Activated CD8-positive, alpha-beta T cell treated with anti-CD3 and anti-CD28 coated beads for 36 hours (primary cell): ENCODE results near the gene SPATA13. TPM values are rescaled to one million over a fixed set of nuclear protein-coding genes. Genes with fewer than 3 reads are reported as not detected.

Experiments
- ATAC-seq: fragments of 200-7000 bp; cut with Tn5 transposase; one replicate; pipeline ENCODE4 v1.10.0; 2021; ENCODE audit warnings: mild to moderate bottlenecking, moderate library complexity
- CTCF ChIA-PET: fragments of 350-600 bp; sonication (Branson Sonifier 250); formaldehyde crosslinking; loops from one replicate; lab custom pipeline; 2021; ENCODE audit warnings: antibody characterized with exemption; lab: Charles Lee
- POLR2A ChIA-PET: fragments of 350-600 bp; sonication (Branson Sonifier 250); formaldehyde crosslinking; loops from one replicate; lab custom pipeline; 2021; ENCODE audit warnings: antibody characterized with exemption; lab: Charles Lee
- DNase-seq: peaks from one replicate; pipeline ENCODE4 v3.0.0-alpha.2; 2020
- H3K27ac Mint-ChIP-seq: one replicate; pipeline ENCODE4 v1.8.0; 2021; ENCODE audit warnings: mild to moderate bottlenecking, mixed read lengths
- H3K27me3 Mint-ChIP-seq: one replicate; pipeline ENCODE4 v1.8.0; 2021; ENCODE audit warnings: mixed read lengths
- H3K36me3 Mint-ChIP-seq: one replicate; pipeline ENCODE4 v1.8.0; 2021; ENCODE audit warnings: low read depth, mixed read lengths
- H3K4me1 Mint-ChIP-seq: one replicate; pipeline ENCODE4 v1.8.0; 2021; ENCODE audit warnings: low read depth, mixed read lengths
- H3K4me3 Mint-ChIP-seq: one replicate; pipeline ENCODE4 v1.8.0; 2021; ENCODE audit warnings: mild to moderate bottlenecking, moderate library complexity, mixed read lengths
- H3K9me3 Mint-ChIP-seq: one replicate; pipeline ENCODE4 v1.8.0; 2021; ENCODE audit warnings: mixed read lengths
- CTCF ChIP-seq: fragments of 200-600 bp; IDR thresholded peaks from one replicate; pipeline ENCODE4 v1.8.0; 2022; ENCODE audit warnings: antibody characterized with exemption, mild to moderate bottlenecking
- intact Hi-C: fragments of 100-400 bp; cut with micrococcal nuclease; formaldehyde crosslinking; loops from one replicate; pipeline ENCODE4 v1.10.0; 2022
- total RNA-seq, 2 experiments: library from RNA; stranded (reverse); gene quantifications; one replicate each; pipeline ENCODE4 v1.2.3, GENCODE V29; 2021

The SPATA13 gene
- total RNA-seq, 2 experiments from 2014 or later, result 47.0 to 47.4 TPM

- H3K36me3 Mint-ChIP-seq, result peaks cover 63% of the 10 kb centered on the region
- H3K4me1 Mint-ChIP-seq, result no peaks in the 10 kb centered on the region
- CTCF ChIA-PET, result interaction anchor here (0.7 kb wide), 1 partner anchor 18 kb away, joined by 3 read pairs; no protein-coding TSS in a partner anchor
- no peaks in the 10 kb centered on the region for H3K9me3 Mint-ChIP-seq
- DNase-seq (no peak), ATAC-seq (no peak)
- no peaks in the 10 kb centered on the region for H3K27me3 Mint-ChIP-seq
- H3K27ac Mint-ChIP-seq, result no peak overlapping the region
- POLR2A ChIA-PET, result interaction anchor here (1.4 kb wide), 1 partner anchor 15 kb away, joined by 4 read pairs; no protein-coding TSS in a partner anchor
- no peak overlapping the region for H3K4me3 Mint-ChIP-seq
- TF ChIP-seq CTCF, result no peak
- intact Hi-C loops, result no loop called here
Measured at GRCh38 chr13:24292481-24292880, 132.0 kb downstream of the SPATA13 start.

GRCh38 chr13:24293746-24294145 lies 133.2 kb downstream of the SPATA13 start:
- Mint-ChIP-seq H3K4me1 (no peaks in the 10 kb centered on the region), H3K4me3 (no peak overlapping the region), H3K27me3 (no peaks in the 10 kb centered on the region), H3K36me3 (peaks cover 71% of the 10 kb centered on the region), H3K9me3 (no peaks in the 10 kb centered on the region), H3K27ac (no peak overlapping the region)
- intact Hi-C loops, result no loop called here
- ATAC-seq (no peak), DNase-seq (no peak)
- no peak for TF ChIP-seq CTCF
- CTCF ChIA-PET, result interaction anchor here (0.8 to 1.0 kb wide), 2 partner anchors 19 to 132 kb away, joined by 3 read pairs; no protein-coding TSS in a partner anchor
- POLR2A ChIA-PET, result no interaction called here

- H3K36me3 Mint-ChIP-seq, result peaks cover 76% of the 10 kb centered on the region
- no peak overlapping the region for H3K4me3 Mint-ChIP-seq
- TF ChIP-seq CTCF, result no peak
- intact Hi-C loops, result no loop called here
- DNase-seq, result no peak
- peak overlapping the region; percentile 19 for H3K27ac Mint-ChIP-seq
- H3K4me1 Mint-ChIP-seq, result no peaks in the 10 kb centered on the region
- POLR2A ChIA-PET, result no interaction called here
- H3K9me3 Mint-ChIP-seq, result no peaks in the 10 kb centered on the region
- CTCF ChIA-PET, result no interaction called here
- ATAC-seq, result no peak
- no peaks in the 10 kb centered on the region for H3K27me3 Mint-ChIP-seq
Measured at GRCh38 chr13:24299488-24300114, 139.1 kb downstream of the SPATA13 start.

- no peaks in the 10 kb centered on the region for H3K4me1 Mint-ChIP-seq
- CTCF ChIA-PET, result no interaction called here
- H3K4me3 Mint-ChIP-seq, result no peak overlapping the region
- no peaks in the 10 kb centered on the region for H3K9me3 Mint-ChIP-seq
- peaks cover 74% of the 10 kb centered on the region for H3K36me3 Mint-ChIP-seq
- no peaks in the 10 kb centered on the region for H3K27me3 Mint-ChIP-seq
- ATAC-seq (no peak), DNase-seq (no peak)
- intact Hi-C loops, result no loop called here
- H3K27ac Mint-ChIP-seq, result peak overlapping the region; percentile 32
- no peak for TF ChIP-seq CTCF
- POLR2A ChIA-PET, result no interaction called here
Measured at GRCh38 chr13:24301434-24301833, 140.9 kb downstream of the SPATA13 start.

GRCh38 chr13:24301911-24302310 lies 141.4 kb downstream of the SPATA13 start:
- ChIA-PET POLR2A (interaction anchor here (1.7 kb wide), 1 partner anchor 31 kb away, joined by 5 read pairs; no protein-coding TSS in a partner anchor), CTCF (no interaction called here)
- ATAC-seq (no peak), DNase-seq (no peak)
- intact Hi-C loops, result no loop called here
- Mint-ChIP-seq H3K9me3 (no peaks in the 10 kb centered on the region), H3K27ac (no peak overlapping the region), H3K27me3 (no peaks in the 10 kb centered on the region), H3K4me3 (no peak overlapping the region), H3K36me3 (peaks cover 70% of the 10 kb centered on the region), H3K4me1 (no peaks in the 10 kb centered on the region)
- TF ChIP-seq CTCF, result no peak
